Heart right ventricle (tissue), 16 donors: Measurements from ENCODE around the gene LTBP1. TPM values are rescaled to one million over a fixed set of nuclear protein-coding genes. Genes with fewer than 3 reads are reported as not detected.

Experiments used
- ATAC-seq, 8 donors: fragments of 200-7000 bp; cut with Tn5 transposase; one replicate each; pipeline ENCODE4 v1.9.1; 2020; ENCODE audit warnings: mild to moderate bottlenecking in 8 of 8, moderate library complexity in 8 of 8, moderate number of reproducible peaks in 1 of 8
- DNase-seq, 2 donors: peaks; one replicate each; pipeline ENCODE4 v3.0.0-alpha.2; 2020
- H3K27ac ChIP-seq, 10 donors: fragments of 200-600 bp; sonication (generic) in 2 of 10; one replicate each; pipeline versions ENCODE4 v1.5.0 to v1.8.0; 2020 to 2022; ENCODE audit warnings: mild to moderate bottlenecking in 3 of 10
- H3K27me3 ChIP-seq, 7 donors: fragments of 200-600 bp; one replicate each; pipeline ENCODE4 v1.8.0; 2021 to 2022; ENCODE audit warnings: mild to moderate bottlenecking in 2 of 7
- H3K36me3 ChIP-seq, 9 donors: fragments of 200-600 bp; sonication (generic) in 1 of 9; one replicate each; pipeline versions ENCODE4 v1.5.0 to v1.8.0; 2020 to 2022; ENCODE audit warnings: mild to moderate bottlenecking in 2 of 9
- H3K4me1 ChIP-seq, 9 donors: fragments of 200-600 bp; sonication (generic) in 1 of 9; one replicate each; pipeline versions ENCODE4 v1.5.0 to v1.8.0; 2020 to 2022; ENCODE audit warnings: mild to moderate bottlenecking in 4 of 9
- H3K4me3 ChIP-seq, 10 donors: fragments of 200-600 bp; sonication (generic) in 2 of 10; one replicate each; pipeline versions ENCODE4 v1.5.0 to v1.8.0; 2020 to 2022; ENCODE audit warnings: mild to moderate bottlenecking in 7 of 10, moderate library complexity in 2 of 10
- H3K9me3 ChIP-seq, 11 donors: fragments of 200-600 bp in 10 of 11; sonication (generic) in 2 of 11; one replicate each; pipeline versions ENCODE4 v1.5.0 to v1.8.0; 2013 to 2022; ENCODE audit warnings: mild to moderate bottlenecking in 2 of 11, control low read depth in 1 of 11, moderate library complexity in 1 of 11
- CTCF ChIP-seq, 9 donors: fragments of 200-600 bp; sonication (generic) in 2 of 9; IDR thresholded peaks; one replicate each; pipeline versions ENCODE4 v1.5.0 to v1.8.0; 2021 to 2022; ENCODE audit warnings: antibody characterized with exemption in 9 of 9, mild to moderate bottlenecking in 5 of 9, moderate library complexity in 1 of 9
- WGBS, 2 donors: extraction: QIAGEN DNeasy Blood & Tissue Kit; methylation state at CpG; one replicate each; pipeline ENCODE4 v1.1.7; 2013; ENCODE audit warnings: inconsistent platforms in 1 of 2; 5-methylcytosine and 5-hydroxymethylcytosine counted together
- intact Hi-C, 10 donors: fragments of 100-400 bp; cut with DNase I; formaldehyde crosslinking; loops; one replicate each; pipeline versions ENCODE4 v1.11.1 to v1.14.2; 2022
- polyA plus RNA-seq, 2 donors: library from polyadenylated mRNA; stranded (reverse); fragments of 200-250 nt; gene quantifications; one replicate each; pipeline ENCODE4 v1.2.3, GENCODE V29; 2013
- total RNA-seq, 10 donors: library from RNA; stranded (reverse); fragmentation: NEBNext Ultra II Directional in 3 of 10; extraction: Animal tissue kit (Norgen Biotek cat#: 25700) in 3 of 10; gene quantifications; one replicate each; pipeline versions ENCODE4 v1.2.1 to v1.2.4, GENCODE V29; 2021 to 2023
- donor health status: Arrhythmogenic right ventricular cardiomyopathy.
- donor health status: ischemic (EF 13 %, LVEDD 7.1; RV severe dilation, severe dysfunction).
- donor health status: healthy with polysubstance abuse.
- donor health status: DM: no; HTN: yes; CAD: no.
- donor health status: DM: no; HTN: no; CAD: no.
- donor health status: ischemic (EF 25% LVEDD 6.9; RV normal size, moderate dysfunction).
- donor health status: ischemic (EF 25% LVEDD 5.7; RV mildly dilated, moderate dysfunction).
- donor health status: healthy.
- donor health status: DM: yes; HTN: yes; CAD: no.
- donor health status: Ischemic cardiomyopathy.
- donor health status: ischemic (EF 35%, LVEDD 5.7; RV mildly dilated, moderate dysfunction).
- donor health status: nonischemic (EF 11% LVEDD 7.7; RV severe dilation, severe dysfunction).
- donor health status: DM: yes; HTN: yes; CAD: no.
- donor health status: PGD.
- donor health status: ischemic (EF 29% LVEDD 5.4; RV normal size, mild dysfunction).
- donor health status: nonischemic (EF 23%, LVEDD 6.1; RV moderate dilation, normal function).

LTBP1 gene
- total and polyA plus RNA-seq, 12 donors = 22.4 to 164 (median 84.3) TPM

DNA sequence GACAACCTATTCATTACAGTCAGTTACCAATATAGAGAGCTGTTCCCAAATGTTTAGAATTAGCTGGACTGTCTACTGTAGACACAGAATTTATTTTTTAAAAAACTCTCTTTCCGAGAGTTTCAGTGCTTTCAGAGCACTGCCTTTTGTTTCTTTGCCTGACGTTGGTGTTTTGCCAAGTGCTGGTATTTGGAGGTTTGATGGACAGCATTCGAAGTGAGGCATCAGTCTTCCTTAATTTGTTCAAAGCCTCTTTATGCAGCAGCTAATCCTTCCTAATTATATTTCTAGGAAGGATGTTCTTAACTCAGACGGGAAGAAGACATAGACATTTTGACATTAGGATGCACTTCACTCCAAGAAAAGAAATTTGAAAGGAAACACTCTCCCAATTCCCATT, 83.2 kb downstream of the LTBP1 start:
- peaks cover 0 to 4% (median under 1%) of the 10 kb centered on the region in 11 donors for H3K9me3 ChIP-seq
- intact Hi-C loops = loop anchor here (2.0 to 10.0 kb wide), 14 partner anchors 83 to 555 kb away; partner anchors contain the start of gene LTBP1 (in 6 of the 10)
- H3K36me3 ChIP-seq = peaks cover 0 to 13% (median 0%) of the 10 kb centered on the region in 9 donors
- H3K27ac ChIP-seq = no peak overlapping the region
- no peak for TF ChIP-seq CTCF (IDR thresholded peaks at IDR 0.05)
- peaks cover 0 to 22% (median 5%) of the 10 kb centered on the region in 9 donors for H3K4me1 ChIP-seq
- no peak for DNase-seq
- H3K4me3 ChIP-seq = no peak overlapping the region
- no peaks in the 10 kb centered on the region for H3K27me3 ChIP-seq
- 54 to 57% methylated on average over 4 of the region's 4 CpGs for WGBS, 2 donors
- ATAC-seq = no peak

- Histone ChIP-seq H3K9me3 (no peaks in the 10 kb centered on the region), H3K27ac (no peak overlapping the region), H3K4me1 (peaks cover 0 to 26% (median 5%) of the 10 kb centered on the region in 9 donors), H3K36me3 (peaks cover 0 to 10% (median 0%) of the 10 kb centered on the region in 9 donors), H3K4me3 (no peak overlapping the region), H3K27me3 (no peaks in the 10 kb centered on the region)
- ATAC-seq (no peak), DNase-seq (no peak)
- intact Hi-C loops = loop anchor here (2.0 to 10.0 kb wide), 13 partner anchors 83 to 554 kb away; partner anchors contain the start of gene LTBP1 (in 5 of the 10)
- no peak for TF ChIP-seq CTCF (IDR thresholded peaks at IDR 0.05)
- 62 to 64% methylated on average over 3 of the region's 3 CpGs for WGBS, 2 donors
Observed at GRCh38 chr2:33030326-33030725, 83.6 kb downstream of the LTBP1 start.

- ATAC-seq = no peak
- Histone ChIP-seq H3K27ac (no peak overlapping the region), H3K4me3 (no peak overlapping the region), H3K9me3 (no peaks in the 10 kb centered on the region), H3K27me3 (no peaks in the 10 kb centered on the region), H3K4me1 (peaks cover 0 to 27% (median 5%) of the 10 kb centered on the region in 9 donors), H3K36me3 (peaks cover 0 to 8% (median 0%) of the 10 kb centered on the region in 9 donors)
- intact Hi-C loops = loop anchor here (2.0 to 10.0 kb wide), 13 partner anchors 85 to 553 kb away; partner anchors contain the start of gene LTBP1 (in 6 of the 10)
- no peak for DNase-seq
- TF ChIP-seq CTCF (IDR thresholded peaks at IDR 0.05) = no peak
- WGBS, 2 donors = 53 to 73% methylated on average over 2 of the region's 2 CpGs
Observed at GRCh38 chr2:33032245-33032644, 85.5 kb downstream of the LTBP1 start.

GRCh38 chr2:33033606-33034081, 86.9 kb downstream of the LTBP1 start:
- TF ChIP-seq CTCF (IDR thresholded peaks at IDR 0.05) = peak; percentile 46 to 81 (median 64)
- Histone ChIP-seq H3K9me3 (no peaks in the 10 kb centered on the region), H3K27ac (no peak overlapping the region), H3K4me3 (peak overlapping the region in 5 of 10 donors; percentile 21 to 41 (median 24)), H3K27me3 (no peaks in the 10 kb centered on the region), H3K36me3 (no peaks in the 10 kb centered on the region), H3K4me1 (peaks cover 0 to 34% (median 5%) of the 10 kb centered on the region in 9 donors)
- 43 to 48% methylated on average over 7 of the region's 7 CpGs for WGBS, 2 donors
- ATAC-seq = peak; percentile 66 to 85 (median 73)
- intact Hi-C loops = loop anchor here (1.0 to 10.0 kb wide), 16 partner anchors 86 to 551 kb away; partner anchors contain the start of gene LTBP1 (in 6 of the 10)
- no peak for DNase-seq
